GM12872 (cell line): Measurements from ENCODE around the gene SMCO2.

Experiments
- CTCF ChIP-seq: IDR thresholded peaks from 3 replicates; pipeline ENCODE4 v1.5.1; 2011; ENCODE audit warnings: low read depth, mild to moderate bottlenecking, low read length, moderate library complexity; ENCODE audit not compliant: insufficient read depth

SMCO2 gene

GRCh38 chr12:27453421-27453820 lies 6.9 kb downstream of the SMCO2 start:
- no peak for TF ChIP-seq CTCF

- no peak for TF ChIP-seq CTCF
Measured at GRCh38 chr12:27455589-27455988, 9.1 kb downstream of the SMCO2 start.

GRCh38 chr12:27456618-27457017 lies 10.1 kb downstream of the SMCO2 start:
- TF ChIP-seq CTCF: no peak

GRCh38 chr12:27460471-27460978 lies 14.0 kb downstream of the SMCO2 start:
- TF ChIP-seq CTCF: no peak

GRCh38 chr12:27462151-27462694 lies 15.7 kb downstream of the SMCO2 start:
- no peak for TF ChIP-seq CTCF

GRCh38 chr12:27462851-27463250 lies 16.3 kb downstream of the SMCO2 start:
- no peak for TF ChIP-seq CTCF

GRCh38 chr12:27463511-27464219 lies 17.1 kb downstream of the SMCO2 start:
- no peak for TF ChIP-seq CTCF
